ENCODE measurements around the gene MARCHF3. TPM values are rescaled to one million over a fixed set of nuclear protein-coding genes. Genes with fewer than 3 reads are reported as not detected.

MARCHF3 gene
- total and polyA plus RNA-seq, 2 donors (not counting 1 experiment from before 2014, with no cell fraction given), result 8.6 to 11.6 TPM

DNA sequence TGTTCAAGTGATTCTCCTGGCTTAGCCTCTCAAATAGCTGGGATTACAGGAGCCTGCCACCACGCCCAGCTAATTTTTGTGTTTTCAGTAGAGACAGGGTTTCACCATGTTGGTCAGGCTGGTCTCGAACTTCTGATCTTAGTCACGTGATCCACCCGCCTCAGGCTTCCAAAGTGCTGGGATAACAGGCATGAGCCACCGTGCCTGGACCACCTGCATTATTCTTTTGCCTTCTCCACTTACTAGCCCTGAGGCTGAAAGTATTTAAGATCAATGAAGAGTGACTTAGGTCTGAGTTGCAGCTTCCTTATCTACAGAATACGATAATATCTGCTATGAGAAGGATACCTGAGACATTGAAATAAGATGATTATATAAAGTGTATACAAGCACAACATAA, 129.6 kb downstream of the MARCHF3 start:
- DNase-seq (ENCODE audit: low read depth in 2 of 2), result no peak
- Histone ChIP-seq H3K9ac (ENCODE audit: insufficient read depth, low read length) (no peak overlapping the region), H3K27me3 (ENCODE audit: control insufficient read depth, insufficient read depth, low read length) (no peaks in the 10 kb centered on the region), H3K4me3 (replicated peaks in 1 of 4; ENCODE audit: control extremely low read depth in 1 of 4, insufficient read depth in 1 of 4, low read depth in 3 of 4, low read length in 4 of 4) (no peak overlapping the region), H3K36me3 (ENCODE audit: control insufficient read depth, insufficient read depth, low read length) (no peaks in the 10 kb centered on the region), H3K4me2 (ENCODE audit: extremely low read depth, insufficient read depth, low read length) (no peak overlapping the region), H3K9me3 (ENCODE audit: control insufficient read depth, insufficient read depth, low read depth, low read length) (no peaks in the 10 kb centered on the region), H4K20me1 (ENCODE audit: control insufficient read depth, extremely low read depth, insufficient read depth, low read length) (no peaks in the 10 kb centered on the region), H2AFZ (ENCODE audit: low read length) (no peak overlapping the region), H3K27ac (ENCODE audit: insufficient read depth, low read length) (no peak overlapping the region), H3K4me1 (ENCODE audit: control insufficient read depth, extremely low read depth, insufficient read depth, low read length) (no peaks in the 10 kb centered on the region), H3K79me2 (ENCODE audit: control insufficient read depth, insufficient read depth, low read length) (no peaks in the 10 kb centered on the region)
- TF ChIP-seq, protein P1, sequence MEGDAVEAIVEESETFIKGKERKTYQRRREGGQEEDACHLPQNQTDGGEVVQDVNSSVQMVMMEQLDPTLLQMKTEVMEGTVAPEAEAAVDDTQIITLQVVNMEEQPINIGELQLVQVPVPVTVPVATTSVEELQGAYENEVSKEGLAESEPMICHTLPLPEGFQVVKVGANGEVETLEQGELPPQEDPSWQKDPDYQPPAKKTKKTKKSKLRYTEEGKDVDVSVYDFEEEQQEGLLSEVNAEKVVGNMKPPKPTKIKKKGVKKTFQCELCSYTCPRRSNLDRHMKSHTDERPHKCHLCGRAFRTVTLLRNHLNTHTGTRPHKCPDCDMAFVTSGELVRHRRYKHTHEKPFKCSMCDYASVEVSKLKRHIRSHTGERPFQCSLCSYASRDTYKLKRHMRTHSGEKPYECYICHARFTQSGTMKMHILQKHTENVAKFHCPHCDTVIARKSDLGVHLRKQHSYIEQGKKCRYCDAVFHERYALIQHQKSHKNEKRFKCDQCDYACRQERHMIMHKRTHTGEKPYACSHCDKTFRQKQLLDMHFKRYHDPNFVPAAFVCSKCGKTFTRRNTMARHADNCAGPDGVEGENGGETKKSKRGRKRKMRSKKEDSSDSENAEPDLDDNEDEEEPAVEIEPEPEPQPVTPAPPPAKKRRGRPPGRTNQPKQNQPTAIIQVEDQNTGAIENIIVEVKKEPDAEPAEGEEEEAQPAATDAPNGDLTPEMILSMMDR (conservative IDR thresholded peaks at IDR 0.05 in 1 of 2, IDR thresholded peaks at IDR 0.05 in 1 of 2; ENCODE audit: low read depth in 1 of 2, low read length in 2 of 2), result no peak
- TF ChIP-seq EZH2 (IDR thresholded peaks at IDR 0.05; ENCODE audit: low read length, missing control alignments), result no peak

DNA sequence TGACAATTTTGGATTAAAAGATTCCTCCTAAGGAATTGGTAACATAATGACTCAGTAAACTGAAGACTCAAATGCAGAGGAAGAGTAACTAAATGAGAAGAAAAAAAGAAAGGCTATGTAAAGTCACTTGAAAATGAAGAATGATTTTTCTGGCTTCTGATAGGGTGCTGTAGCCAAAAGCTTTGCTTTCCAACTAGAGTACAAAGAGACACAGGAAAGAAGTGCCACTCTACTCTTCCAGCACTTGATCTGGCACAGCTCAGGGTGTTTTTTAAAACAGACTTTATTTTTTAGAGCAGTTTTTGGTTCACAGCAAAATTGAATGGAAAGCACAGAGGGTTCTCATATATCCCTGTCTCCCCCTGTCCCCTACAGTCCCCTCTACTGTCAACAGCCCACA, 130.9 kb downstream of the MARCHF3 start:
- Histone ChIP-seq H3K79me2 (ENCODE audit: control insufficient read depth, insufficient read depth, low read length) (no peaks in the 10 kb centered on the region), H3K36me3 (ENCODE audit: control insufficient read depth, insufficient read depth, low read length) (no peaks in the 10 kb centered on the region), H2AFZ (ENCODE audit: low read length) (no peak overlapping the region), H3K4me2 (ENCODE audit: extremely low read depth, insufficient read depth, low read length) (no peak overlapping the region), H4K20me1 (ENCODE audit: control insufficient read depth, extremely low read depth, insufficient read depth, low read length) (no peaks in the 10 kb centered on the region), H3K4me3 (replicated peaks in 1 of 4; ENCODE audit: control extremely low read depth in 1 of 4, insufficient read depth in 1 of 4, low read depth in 3 of 4, low read length in 4 of 4) (no peak overlapping the region), H3K27me3 (ENCODE audit: control insufficient read depth, insufficient read depth, low read length) (no peaks in the 10 kb centered on the region), H3K27ac (ENCODE audit: insufficient read depth, low read length) (no peak overlapping the region), H3K4me1 (ENCODE audit: control insufficient read depth, extremely low read depth, insufficient read depth, low read length) (no peaks in the 10 kb centered on the region), H3K9ac (ENCODE audit: insufficient read depth, low read length) (no peak overlapping the region), H3K9me3 (ENCODE audit: control insufficient read depth, insufficient read depth, low read depth, low read length) (no peaks in the 10 kb centered on the region)
- no peak for DNase-seq (ENCODE audit: low read depth in 2 of 2)
- TF ChIP-seq, protein P1 (conservative IDR thresholded peaks at IDR 0.05 in 1 of 2, IDR thresholded peaks at IDR 0.05 in 1 of 2; ENCODE audit: low read depth in 1 of 2, low read length in 2 of 2), result no peak
- TF ChIP-seq EZH2 (IDR thresholded peaks at IDR 0.05; ENCODE audit: low read length, missing control alignments), result no peak

DNA sequence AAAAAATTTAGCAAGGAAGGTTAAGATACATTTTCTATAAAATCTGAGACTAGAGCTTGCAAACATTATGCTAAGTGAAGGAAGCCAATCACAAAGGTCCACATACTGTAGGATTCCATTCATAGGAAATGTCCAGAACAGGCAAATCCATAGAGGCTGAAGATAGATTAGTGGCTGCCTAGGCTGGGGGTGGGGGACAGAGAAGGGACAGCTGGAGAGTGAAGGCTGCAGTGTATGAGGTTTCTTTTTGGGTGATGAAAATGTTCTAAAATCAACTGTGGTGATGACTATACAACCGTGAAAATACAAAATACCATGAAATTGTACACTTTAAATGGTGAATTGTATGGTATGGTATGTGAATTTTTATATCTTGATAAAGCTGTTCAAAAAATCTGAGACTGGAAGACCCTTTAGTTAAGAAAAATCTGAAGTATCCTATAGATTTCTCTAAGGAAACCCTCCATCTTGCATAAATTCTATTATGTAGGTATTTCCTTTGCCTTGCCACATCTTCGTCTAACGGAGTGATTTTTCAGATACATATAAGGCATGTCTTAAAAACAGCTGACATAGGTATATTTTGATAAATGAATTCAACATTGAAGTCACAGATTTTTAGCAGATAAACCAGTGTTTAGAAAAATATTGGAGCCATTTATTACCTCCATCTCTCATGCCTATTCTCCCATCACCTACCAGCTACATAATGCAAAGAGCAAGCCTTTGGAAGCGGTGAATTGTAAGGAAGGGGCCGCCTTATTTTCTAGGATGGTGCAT, 132.3 kb downstream of the MARCHF3 start:
- no peak for TF ChIP-seq EZH2 (IDR thresholded peaks at IDR 0.05; ENCODE audit: low read length, missing control alignments)
- TF ChIP-seq, protein P1 (conservative IDR thresholded peaks at IDR 0.05 in 1 of 2, IDR thresholded peaks at IDR 0.05 in 1 of 2; ENCODE audit: low read depth in 1 of 2, low read length in 2 of 2), result no peak
- Histone ChIP-seq H3K4me2 (ENCODE audit: extremely low read depth, insufficient read depth, low read length) (no peak overlapping the region), H3K27me3 (ENCODE audit: control insufficient read depth, insufficient read depth, low read length) (no peaks in the 10 kb centered on the region), H2AFZ (ENCODE audit: low read length) (no peak overlapping the region), H3K9me3 (ENCODE audit: control insufficient read depth, insufficient read depth, low read depth, low read length) (no peaks in the 10 kb centered on the region), H3K4me1 (ENCODE audit: control insufficient read depth, extremely low read depth, insufficient read depth, low read length) (no peaks in the 10 kb centered on the region), H3K79me2 (ENCODE audit: control insufficient read depth, insufficient read depth, low read length) (no peaks in the 10 kb centered on the region), H3K9ac (ENCODE audit: insufficient read depth, low read length) (no peak overlapping the region), H3K36me3 (ENCODE audit: control insufficient read depth, insufficient read depth, low read length) (no peaks in the 10 kb centered on the region), H3K4me3 (replicated peaks in 1 of 4; ENCODE audit: control extremely low read depth in 1 of 4, insufficient read depth in 1 of 4, low read depth in 3 of 4, low read length in 4 of 4) (no peak overlapping the region), H4K20me1 (ENCODE audit: control insufficient read depth, extremely low read depth, insufficient read depth, low read length) (no peaks in the 10 kb centered on the region), H3K27ac (ENCODE audit: insufficient read depth, low read length) (no peak overlapping the region)
- no peak for DNase-seq (ENCODE audit: low read depth in 2 of 2)

All from fibroblast of lung (primary cell).